MCF 10A (cell line): Measurements from ENCODE around the gene ZNF283. TPM values are rescaled to one million over a fixed set of nuclear protein-coding genes. Genes with fewer than 3 reads are reported as not detected.

Experiments used
- BruUV-seq: library from RNA; stranded (reverse); fragments of 400-500 nt; replicated peaks from 2 replicates; lab custom pipeline; 2021; lab: Mats Ljungman, UMichigan
- CTCF ChIA-PET: fragments of 300-600 bp; sonication (Branson Sonifier 250); formaldehyde crosslinking; extraction: SDS; loops from one replicate; lab custom pipeline; 2021; ENCODE audit warnings: antibody characterized with exemption, inconsistent platforms; lab: Yijun Ruan, JAX
- POLR2A ChIA-PET: fragments of 300-600, 350-650 bp; sonication (Branson Sonifier 250); formaldehyde crosslinking; extraction: SDS; loops from one replicate; lab custom pipeline; 2020; ENCODE audit warnings: antibody characterized with exemption, inconsistent platforms; lab: Yijun Ruan, JAX
- DNase-seq: peaks from one replicate; pipeline ENCODE4 v3.0.0-alpha.2; 2018; ENCODE audit not compliant: unreplicated experiment
- H3K27ac Mint-ChIP-seq: one replicate; pipeline ENCODE4 v1.8.0; 2022; ENCODE audit warnings: mild to moderate bottlenecking, low read depth, mixed read lengths; ENCODE audit not compliant: unreplicated experiment
- H3K27me3 Mint-ChIP-seq: one replicate; pipeline ENCODE4 v1.8.0; 2022; ENCODE audit warnings: mixed read lengths; ENCODE audit not compliant: insufficient read depth, unreplicated experiment
- H3K36me3 Mint-ChIP-seq: one replicate; pipeline ENCODE4 v1.8.0; 2022; ENCODE audit warnings: mild to moderate bottlenecking, moderate library complexity, mixed read lengths; ENCODE audit not compliant: insufficient read depth, unreplicated experiment
- H3K4me1 Mint-ChIP-seq: one replicate; pipeline ENCODE4 v1.8.0; 2022; ENCODE audit warnings: mixed read lengths; ENCODE audit not compliant: insufficient read depth, unreplicated experiment
- H3K4me3 Mint-ChIP-seq: one replicate; pipeline ENCODE4 v1.8.0; 2022; ENCODE audit warnings: mild to moderate bottlenecking, moderate library complexity, mixed read lengths; ENCODE audit not compliant: unreplicated experiment
- H3K9me3 Mint-ChIP-seq: one replicate; pipeline ENCODE4 v1.8.0; 2022; ENCODE audit warnings: mixed read lengths; ENCODE audit not compliant: unreplicated experiment
- CTCF ChIP-seq: fragments of 200-600 bp; IDR thresholded peaks from one replicate; pipeline ENCODE4 v1.8.0; 2022; ENCODE audit warnings: antibody characterized with exemption, mild to moderate bottlenecking; ENCODE audit not compliant: unreplicated experiment
- intact Hi-C: fragments of 100-400 bp; cut with micrococcal nuclease; formaldehyde crosslinking; loops from 2 replicates; pipeline ENCODE4 v1.14.1; 2022
- total RNA-seq: library from RNA; stranded (reverse); gene quantifications from 2 replicates; pipeline ENCODE4 v1.2.3, GENCODE V29; 2022

ZNF283 gene
- total RNA-seq, 1 experiment from 2014 or later: 15.4 TPM

DNA sequence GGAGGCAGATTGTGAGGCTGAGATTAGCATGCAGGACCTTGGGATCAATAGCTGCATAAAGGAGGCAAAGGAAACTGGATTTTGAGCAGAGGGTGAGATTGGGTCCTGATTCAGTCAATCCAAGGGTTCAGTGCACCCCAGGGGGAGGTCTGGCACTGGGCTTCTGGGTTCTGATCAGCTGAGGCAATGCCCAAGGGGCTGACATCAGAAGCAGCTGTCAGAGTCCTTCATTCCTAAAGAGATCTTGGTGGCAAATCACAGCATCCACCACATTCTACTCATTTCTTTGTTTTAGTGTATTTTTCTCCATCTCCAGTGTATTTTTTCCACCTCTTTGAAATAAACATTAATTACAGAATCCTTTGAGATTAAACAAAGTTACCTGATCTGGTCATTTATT is 19.5 kb upstream of the ZNF283 start:
- no TSS peak for BruUV-seq
- POLR2A ChIA-PET: no interaction called here

DNA sequence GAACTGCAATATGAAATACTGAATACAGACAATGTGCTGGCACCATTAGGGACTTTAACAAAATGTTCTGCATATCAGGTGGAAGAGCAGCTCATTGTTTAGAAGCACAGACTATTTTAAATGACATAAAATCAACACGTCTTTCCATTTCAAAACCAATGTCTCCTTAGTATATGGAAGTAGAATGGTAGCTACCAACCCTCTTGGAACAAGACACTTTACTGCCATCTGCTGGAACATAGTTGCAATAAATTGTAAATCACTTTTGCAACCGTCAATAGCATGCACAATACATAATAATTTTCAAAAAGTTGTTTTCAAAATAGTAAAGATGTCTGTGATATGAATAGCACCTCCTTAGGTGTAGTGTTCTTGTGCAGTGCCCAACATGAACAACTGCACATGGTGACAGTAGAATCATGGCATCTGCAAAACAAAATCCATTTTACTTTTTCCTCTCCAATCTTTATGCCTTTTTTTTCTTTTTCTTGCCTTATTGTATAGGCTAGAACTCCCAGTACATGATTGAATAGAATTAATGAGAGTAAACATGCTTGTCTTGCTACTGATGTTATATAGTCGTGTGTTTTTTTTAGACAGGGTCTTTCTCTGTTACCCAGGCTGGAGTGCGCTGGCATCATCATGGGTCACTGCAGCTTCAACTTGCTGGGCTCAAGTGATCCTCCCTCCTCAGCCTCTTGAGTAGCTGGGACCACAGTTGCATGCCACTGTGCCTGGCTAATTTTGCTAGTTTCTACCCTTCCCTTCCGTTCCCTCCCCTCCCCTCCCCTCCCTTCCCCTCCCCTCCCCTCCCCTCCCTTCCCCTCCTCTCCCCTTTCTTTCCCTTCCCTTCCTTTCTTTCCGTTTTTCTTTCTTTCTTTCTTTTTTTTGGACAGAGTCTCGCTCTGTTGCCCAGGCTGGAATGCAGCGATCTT is 17.1 kb upstream of the ZNF283 start:
- no peaks in the 10 kb centered on the region for H3K36me3 Mint-ChIP-seq
- no peaks in the 10 kb centered on the region for H3K9me3 Mint-ChIP-seq
- ChIA-PET POLR2A (interaction anchor here (0.6 to 1.5 kb wide), 13 partner anchors 20 to 363 kb away, joined by 3 to 14 read pairs (median 3); partner anchors contain the start of genes KCNN4 and SMG9), CTCF (interaction anchor here (0.6 to 4.9 kb wide), 22 partner anchors 9 to 1420 kb away, joined by 3 to 41 read pairs (median 4); partner anchors contain the start of genes PLAUR, SMG9 and ZNF575)
- BruUV-seq: no TSS peak
- DNase-seq: peak; percentile 74
- H3K27me3 Mint-ChIP-seq: peaks cover 11% of the 10 kb centered on the region
- TF ChIP-seq CTCF: peak; percentile 60
- no peak overlapping the region for H3K4me3 Mint-ChIP-seq
- intact Hi-C loops: loop anchor here (1.0 to 10.0 kb wide), 2 partner anchors 65 to 365 kb away; no protein-coding TSS in a partner anchor
- peaks cover 6% of the 10 kb centered on the region for H3K4me1 Mint-ChIP-seq
- no peak overlapping the region for H3K27ac Mint-ChIP-seq

More for the DNA sequence above, 19.5 kb upstream of the ZNF283 start:
- no peaks in the 10 kb centered on the region for H3K9me3 Mint-ChIP-seq
- intact Hi-C loops: no loop called here
- H3K27ac Mint-ChIP-seq: no peak overlapping the region
- peaks cover 4% of the 10 kb centered on the region for H3K36me3 Mint-ChIP-seq
- peaks cover 6% of the 10 kb centered on the region for H3K4me1 Mint-ChIP-seq
- no peak for DNase-seq
- CTCF ChIA-PET: interaction anchor here (4.9 kb wide), 1 partner anchor 63 kb away, joined by 41 read pairs; no protein-coding TSS in a partner anchor
- H3K27me3 Mint-ChIP-seq: peaks cover 11% of the 10 kb centered on the region
- no peak for TF ChIP-seq CTCF
- H3K4me3 Mint-ChIP-seq: no peak overlapping the region

DNA sequence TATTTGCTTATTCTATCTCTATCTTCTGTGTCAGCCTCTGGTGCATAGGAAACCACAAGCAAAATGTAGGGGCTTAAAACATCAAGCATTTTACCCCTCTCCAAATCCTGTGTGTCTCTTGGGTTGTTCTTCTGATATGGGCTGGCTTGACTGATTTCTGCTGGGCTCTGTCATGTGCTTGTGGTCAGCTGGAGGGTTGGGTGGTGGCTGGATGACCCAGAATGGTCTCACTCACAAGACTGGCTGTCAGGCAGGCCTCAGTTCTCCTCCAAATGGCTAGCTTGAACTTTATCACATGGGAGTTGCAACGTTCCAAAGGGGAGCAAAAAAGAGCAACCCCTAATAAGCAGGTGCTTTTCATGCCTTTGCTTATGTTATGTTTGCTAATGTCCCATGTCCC is 15.3 kb upstream of the ZNF283 start:
- H3K9me3 Mint-ChIP-seq: no peaks in the 10 kb centered on the region
- H3K36me3 Mint-ChIP-seq: no peaks in the 10 kb centered on the region
- no peak overlapping the region for H3K4me3 Mint-ChIP-seq
- intact Hi-C loops: loop anchor here (10.0 kb wide), 1 partner anchor 367 kb away; no protein-coding TSS in a partner anchor
- POLR2A ChIA-PET: interaction anchor here (0.6 to 0.8 kb wide), 2 partner anchors 24 to 123 kb away, joined by 3 to 4 read pairs; partner anchors contain the start of gene ZNF45
- CTCF ChIA-PET: interaction anchor here (1.3 to 4.9 kb wide), 2 partner anchors 67 to 292 kb away, joined by 3 to 41 read pairs; no protein-coding TSS in a partner anchor
- no peak for TF ChIP-seq CTCF
- no TSS peak for BruUV-seq
- H3K27ac Mint-ChIP-seq: no peak overlapping the region
- H3K4me1 Mint-ChIP-seq: peaks cover 6% of the 10 kb centered on the region
- H3K27me3 Mint-ChIP-seq: peaks cover 11% of the 10 kb centered on the region
- DNase-seq: no peak

GRCh38 chr19:43812259-43812658 is 14.9 kb upstream of the ZNF283 start:
- no TSS peak for BruUV-seq
- no peak for TF ChIP-seq CTCF
- Mint-ChIP-seq H3K9me3 (no peaks in the 10 kb centered on the region), H3K27me3 (peaks cover 11% of the 10 kb centered on the region), H3K27ac (no peak overlapping the region), H3K4me3 (no peak overlapping the region), H3K36me3 (no peaks in the 10 kb centered on the region), H3K4me1 (peaks cover 6% of the 10 kb centered on the region)
- DNase-seq: no peak
- ChIA-PET CTCF (interaction anchor here (1.1 to 4.9 kb wide), 3 partner anchors 67 to 293 kb away, joined by 3 to 41 read pairs (median 3); no protein-coding TSS in a partner anchor), POLR2A (interaction anchor here (0.8 kb wide), 1 partner anchor 25 kb away, joined by 3 read pairs; no protein-coding TSS in a partner anchor)
- intact Hi-C loops: loop anchor here (10.0 kb wide), 1 partner anchor 367 kb away; no protein-coding TSS in a partner anchor
